Chondrocyte (in vitro differentiated cells): ENCODE data around the gene DNAH17. TPM values are rescaled to one million over a fixed set of nuclear protein-coding genes. Genes with fewer than 3 reads are reported as not detected.

Experiments used
- DNase-seq: peaks from one replicate; pipeline ENCODE4 v3.0.0; 2021; ENCODE audit warnings: mixed read lengths, low spot score
- H3K27ac Mint-ChIP-seq: one replicate; pipeline ENCODE4 v1.8.0; 2021; ENCODE audit warnings: mild to moderate bottlenecking, moderate library complexity, mixed read lengths; ENCODE audit not compliant: unreplicated experiment
- H3K27me3 Mint-ChIP-seq: 2 replicates; pipeline ENCODE4 v1.8.0; 2021; ENCODE audit warnings: low read depth, mixed read lengths
- H3K36me3 Mint-ChIP-seq: 2 replicates; pipeline ENCODE4 v1.8.0; 2021; ENCODE audit warnings: low read depth, mixed read lengths
- H3K4me1 Mint-ChIP-seq: 2 replicates; pipeline ENCODE4 v1.8.0; 2021; ENCODE audit warnings: low read depth, mild to moderate bottlenecking, mixed read lengths
- H3K4me3 Mint-ChIP-seq: one replicate; pipeline ENCODE4 v1.8.0; 2021; ENCODE audit warnings: mild to moderate bottlenecking, moderate library complexity, mixed read lengths; ENCODE audit not compliant: unreplicated experiment
- H3K9me3 Mint-ChIP-seq: 2 replicates; pipeline ENCODE4 v1.8.0; 2021; ENCODE audit warnings: low read depth, mixed read lengths
- total RNA-seq: library from RNA; stranded (reverse); gene quantifications from 3 replicates; pipeline ENCODE4 v1.2.1, GENCODE V29; 2021
- TF ChIP-seq, protein P1 (sequence below): fragments of 200-600 bp; sonication (generic); IDR thresholded peaks from 2 replicates; pipeline ENCODE4 v1.5.0; 2021; ENCODE audit warnings: antibody characterized with exemption, mild to moderate bottlenecking, moderate library complexity

DNAH17 gene
- total RNA-seq, 1 donor from 2014 or later = 0.42 TPM

DNA sequence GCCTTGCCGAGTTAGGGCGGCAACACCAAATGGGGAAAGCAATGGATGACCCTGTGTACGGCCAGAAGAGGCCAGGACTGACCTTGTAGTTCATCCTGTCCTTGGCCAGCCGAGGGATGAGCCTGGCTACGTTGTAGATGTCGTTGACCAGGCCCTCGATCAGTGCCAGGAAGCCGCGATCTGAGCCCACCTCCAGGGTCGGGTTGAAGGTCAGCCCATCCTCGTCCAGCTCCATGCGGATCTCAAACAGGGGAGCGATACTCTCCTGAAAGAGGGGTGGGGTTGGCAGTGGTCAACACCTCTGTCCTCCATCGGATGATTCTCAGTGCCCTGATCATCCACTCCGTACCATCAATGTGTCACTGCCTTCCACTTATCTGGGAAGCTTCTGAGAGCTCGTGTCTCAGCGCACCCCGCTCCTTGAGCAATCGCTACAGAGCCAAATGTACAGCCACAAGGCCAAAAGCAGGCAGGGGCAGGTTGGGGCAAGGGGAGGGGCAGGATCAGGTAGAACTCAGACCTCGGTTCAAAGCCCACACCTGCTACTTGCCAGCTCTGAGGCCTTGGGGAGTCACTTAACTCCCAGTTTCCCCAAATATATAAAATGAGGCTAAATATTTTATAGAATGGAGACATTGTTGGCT lies 39.9 kb downstream of the DNAH17 start:
- H3K36me3 Mint-ChIP-seq = no peaks in the 10 kb centered on the region
- peak; percentile 80 for DNase-seq
- no peak overlapping the region for H3K4me3 Mint-ChIP-seq
- peaks cover 29% of the 10 kb centered on the region for H3K4me1 Mint-ChIP-seq
- H3K27me3 Mint-ChIP-seq = no peaks in the 10 kb centered on the region
- H3K9me3 Mint-ChIP-seq = no peaks in the 10 kb centered on the region
- no peak overlapping the region for H3K27ac Mint-ChIP-seq
- TF ChIP-seq, protein P1, sequence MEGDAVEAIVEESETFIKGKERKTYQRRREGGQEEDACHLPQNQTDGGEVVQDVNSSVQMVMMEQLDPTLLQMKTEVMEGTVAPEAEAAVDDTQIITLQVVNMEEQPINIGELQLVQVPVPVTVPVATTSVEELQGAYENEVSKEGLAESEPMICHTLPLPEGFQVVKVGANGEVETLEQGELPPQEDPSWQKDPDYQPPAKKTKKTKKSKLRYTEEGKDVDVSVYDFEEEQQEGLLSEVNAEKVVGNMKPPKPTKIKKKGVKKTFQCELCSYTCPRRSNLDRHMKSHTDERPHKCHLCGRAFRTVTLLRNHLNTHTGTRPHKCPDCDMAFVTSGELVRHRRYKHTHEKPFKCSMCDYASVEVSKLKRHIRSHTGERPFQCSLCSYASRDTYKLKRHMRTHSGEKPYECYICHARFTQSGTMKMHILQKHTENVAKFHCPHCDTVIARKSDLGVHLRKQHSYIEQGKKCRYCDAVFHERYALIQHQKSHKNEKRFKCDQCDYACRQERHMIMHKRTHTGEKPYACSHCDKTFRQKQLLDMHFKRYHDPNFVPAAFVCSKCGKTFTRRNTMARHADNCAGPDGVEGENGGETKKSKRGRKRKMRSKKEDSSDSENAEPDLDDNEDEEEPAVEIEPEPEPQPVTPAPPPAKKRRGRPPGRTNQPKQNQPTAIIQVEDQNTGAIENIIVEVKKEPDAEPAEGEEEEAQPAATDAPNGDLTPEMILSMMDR = no peak

DNA sequence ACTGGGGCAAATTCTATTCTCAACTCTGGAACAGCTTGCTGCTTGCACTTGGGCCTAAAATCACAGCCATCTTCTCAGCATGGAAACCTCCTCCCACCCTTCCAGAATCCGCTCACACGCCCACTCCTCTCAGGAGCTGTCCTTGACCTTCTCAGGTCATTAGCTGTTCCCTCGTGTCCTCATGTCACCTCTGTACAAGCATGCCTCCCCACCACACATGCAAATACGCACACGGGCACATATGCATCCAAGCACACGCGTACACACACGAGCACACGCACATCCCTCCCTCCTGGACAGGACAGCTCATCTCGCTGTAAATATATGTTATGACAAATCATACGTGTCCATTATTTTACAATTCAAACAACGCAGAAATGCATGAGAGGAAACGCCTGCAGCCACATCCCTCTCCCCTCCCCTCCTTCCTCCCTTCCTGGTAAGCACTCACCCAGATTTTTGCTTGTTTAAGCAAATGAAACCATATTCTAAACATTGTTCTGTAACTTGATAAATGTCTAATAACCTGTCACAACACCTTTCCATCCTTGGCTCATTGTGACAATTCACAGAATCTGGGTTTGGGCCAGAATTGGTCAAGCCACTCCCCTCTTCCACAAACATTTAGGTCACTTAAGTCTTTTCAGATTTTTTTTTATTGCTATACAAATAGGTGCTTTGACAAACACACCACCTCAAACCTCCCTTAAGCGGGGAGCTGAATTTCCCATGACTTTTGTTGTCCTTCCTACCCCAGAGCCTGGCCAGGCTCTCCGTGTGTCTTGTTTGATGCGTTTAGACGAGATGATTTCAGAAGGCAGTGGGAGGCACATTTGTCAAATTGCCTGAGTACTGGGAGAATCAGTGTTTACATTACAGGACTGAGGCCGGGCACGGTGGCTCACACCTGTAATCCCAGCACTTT lies 41.7 kb downstream of the DNAH17 start:
- no peaks in the 10 kb centered on the region for H3K27me3 Mint-ChIP-seq
- peaks cover 21% of the 10 kb centered on the region for H3K4me1 Mint-ChIP-seq
- DNase-seq = peak; percentile 48
- TF ChIP-seq, protein P1 = no peak
- no peak overlapping the region for H3K4me3 Mint-ChIP-seq
- no peaks in the 10 kb centered on the region for H3K36me3 Mint-ChIP-seq
- H3K9me3 Mint-ChIP-seq = no peaks in the 10 kb centered on the region
- no peak overlapping the region for H3K27ac Mint-ChIP-seq

DNA sequence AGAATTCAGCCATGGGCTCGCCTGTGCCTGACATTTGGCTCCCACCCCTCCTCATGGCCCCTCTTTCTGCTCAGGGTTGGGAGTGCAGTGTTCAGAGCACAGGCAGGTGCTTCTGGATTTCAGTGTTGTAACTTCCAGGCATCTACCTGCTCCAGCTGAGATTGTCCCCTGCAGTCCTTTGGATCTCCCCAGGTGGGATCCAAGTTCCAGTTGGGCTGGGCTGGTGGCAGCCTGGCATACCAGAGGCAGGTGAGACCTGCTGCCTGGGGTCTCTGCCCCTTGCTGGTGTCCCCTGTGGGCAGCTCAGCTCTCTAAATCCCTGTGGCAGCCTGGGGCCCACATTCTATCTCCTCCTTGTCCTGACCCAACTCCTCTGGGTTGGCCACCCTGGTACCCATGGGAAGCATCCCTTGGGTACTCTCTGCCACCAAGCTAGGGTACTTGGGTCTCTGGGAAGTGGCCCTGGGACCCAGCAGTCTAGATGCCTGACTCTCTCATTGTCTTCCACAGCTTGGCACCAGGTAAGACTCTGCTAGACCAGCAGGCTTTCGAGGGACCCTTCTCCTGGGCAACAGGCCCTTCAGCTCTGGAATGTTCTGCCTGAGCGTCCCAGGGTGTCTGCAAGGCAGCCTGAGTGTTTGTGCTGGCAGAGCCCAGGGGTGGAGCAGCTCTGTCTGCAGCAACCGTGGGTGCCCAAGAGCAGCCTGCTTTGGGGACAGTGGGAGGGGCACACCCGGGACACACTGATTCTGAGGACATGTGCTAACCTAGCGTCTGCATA lies 42.5 kb downstream of the DNAH17 start:
- peaks cover 21% of the 10 kb centered on the region for H3K4me1 Mint-ChIP-seq
- TF ChIP-seq, protein P1 = no peak
- no peaks in the 10 kb centered on the region for H3K36me3 Mint-ChIP-seq
- no peak overlapping the region for H3K4me3 Mint-ChIP-seq
- H3K27ac Mint-ChIP-seq = peak overlapping the region; percentile 46
- peak; percentile 46 for DNase-seq
- no peaks in the 10 kb centered on the region for H3K9me3 Mint-ChIP-seq
- H3K27me3 Mint-ChIP-seq = no peaks in the 10 kb centered on the region

DNA sequence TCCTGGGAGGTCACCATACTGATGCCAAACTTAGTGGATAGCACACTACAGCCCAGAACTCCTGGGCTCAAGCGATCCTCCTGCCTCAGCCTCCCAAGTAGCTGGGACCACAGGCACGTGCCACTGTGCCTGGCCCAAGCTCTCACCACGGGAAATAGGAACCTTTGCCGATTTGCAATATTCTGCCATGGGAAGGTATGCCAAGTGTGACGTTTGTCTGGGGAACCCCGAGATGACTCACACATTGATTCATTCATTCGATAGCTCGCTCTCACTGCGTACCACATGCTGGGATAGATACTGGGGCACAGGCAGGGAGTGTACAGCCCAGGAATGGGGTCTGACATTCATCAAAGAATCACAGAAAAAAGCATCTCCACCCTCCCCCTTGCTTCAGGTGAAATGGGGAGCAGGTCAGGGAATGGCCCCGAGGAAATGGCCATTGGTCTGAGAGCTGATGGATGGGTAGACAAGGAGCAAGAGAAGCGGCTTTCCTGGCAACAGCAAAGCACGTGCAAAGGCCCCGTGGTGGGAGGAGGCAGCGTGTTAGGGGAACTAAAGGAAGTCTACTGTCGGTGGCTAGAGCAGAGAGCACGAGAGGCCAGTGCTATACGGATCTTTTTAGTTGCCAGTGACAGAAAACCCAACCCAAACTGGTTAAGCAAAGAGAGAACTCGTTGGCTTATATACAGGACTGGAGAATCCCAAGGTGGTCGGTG lies 44.1 kb downstream of the DNAH17 start:
- Mint-ChIP-seq H3K4me3 (no peak overlapping the region), H3K4me1 (peaks cover 21% of the 10 kb centered on the region), H3K9me3 (no peaks in the 10 kb centered on the region), H3K27me3 (no peaks in the 10 kb centered on the region), H3K27ac (no peak overlapping the region), H3K36me3 (no peaks in the 10 kb centered on the region)
- peak; percentile 50 for DNase-seq
- TF ChIP-seq, protein P1 = no peak
